ENCODE results near the gene PFDN1.

Gene PFDN1

GRCh38 chr5:140261403-140262171 lies 41.3 kb downstream of the PFDN1 start:
- Mint-ChIP-seq H3K36me3 (peaks cover 13% of the 10 kb centered on the region), H3K9me3 (no peaks in the 10 kb centered on the region), H3K4me1 (peaks cover 31% of the 10 kb centered on the region), H3K4me3 (no peak overlapping the region), H3K27ac (no peak overlapping the region)
- DNase-seq (ENCODE audit: low spot score in 2 of 2) (no peak), ATAC-seq (peak; percentile 90)

- ATAC-seq = no peak
- DNase-seq (ENCODE audit: low spot score in 2 of 2) = no peak
- Mint-ChIP-seq H3K9me3 (no peaks in the 10 kb centered on the region), H3K4me3 (no peak overlapping the region), H3K36me3 (peaks cover 13% of the 10 kb centered on the region), H3K27ac (no peak overlapping the region), H3K4me1 (peaks cover 17% of the 10 kb centered on the region)
Measured at GRCh38 chr5:140260089-140260656, 42.7 kb downstream of the PFDN1 start.

- no peak overlapping the region for H3K4me3 Mint-ChIP-seq
- peaks cover 15% of the 10 kb centered on the region for H3K4me1 Mint-ChIP-seq
Measured at GRCh38 chr5:140259500-140259899, 43.4 kb downstream of the PFDN1 start.

GRCh38 chr5:140258873-140259272 lies 44.0 kb downstream of the PFDN1 start:
- Mint-ChIP-seq H3K4me3 (no peak overlapping the region), H3K9me3 (no peaks in the 10 kb centered on the region), H3K4me1 (peaks cover 15% of the 10 kb centered on the region), H3K36me3 (peaks cover 13% of the 10 kb centered on the region), H3K27ac (no peak overlapping the region)
- ATAC-seq (no peak), DNase-seq (ENCODE audit: low spot score in 2 of 2) (no peak)

More at GRCh38 chr5:140259500-140259899, 43.4 kb downstream of the PFDN1 start:
- H3K27ac Mint-ChIP-seq = no peak overlapping the region
- ATAC-seq (no peak), DNase-seq (ENCODE audit: low spot score in 2 of 2) (no peak)
- no peaks in the 10 kb centered on the region for H3K9me3 Mint-ChIP-seq
- H3K36me3 Mint-ChIP-seq = peaks cover 13% of the 10 kb centered on the region

GRCh38 chr5:140258016-140258415 lies 44.9 kb downstream of the PFDN1 start:
- Mint-ChIP-seq H3K27ac (peak overlapping the region; percentile 4), H3K4me1 (peaks cover 20% of the 10 kb centered on the region), H3K4me3 (no peak overlapping the region), H3K9me3 (no peaks in the 10 kb centered on the region), H3K36me3 (peaks cover 13% of the 10 kb centered on the region)
- no peak for ATAC-seq
- no peak for DNase-seq (ENCODE audit: low spot score in 2 of 2)

GRCh38 chr5:140256726-140257125 lies 46.2 kb downstream of the PFDN1 start:
- H3K36me3 Mint-ChIP-seq = peaks cover 19% of the 10 kb centered on the region

GRCh38 chr5:140255460-140256157 lies 47.3 kb downstream of the PFDN1 start:
- peaks cover 30% of the 10 kb centered on the region for H3K4me1 Mint-ChIP-seq

More at GRCh38 chr5:140256726-140257125, 46.2 kb downstream of the PFDN1 start:
- no peaks in the 10 kb centered on the region for H3K9me3 Mint-ChIP-seq
- DNase-seq (ENCODE audit: low spot score in 2 of 2) = no peak
- no peak for ATAC-seq
- H3K4me3 Mint-ChIP-seq = no peak overlapping the region
- no peak overlapping the region for H3K27ac Mint-ChIP-seq
- H3K4me1 Mint-ChIP-seq = peaks cover 25% of the 10 kb centered on the region

GRCh38 chr5:140253985-140254384 lies 48.9 kb downstream of the PFDN1 start:
- Mint-ChIP-seq H3K36me3 (peaks cover 24% of the 10 kb centered on the region), H3K9me3 (no peaks in the 10 kb centered on the region), H3K27ac (no peak overlapping the region), H3K4me3 (no peak overlapping the region), H3K4me1 (peaks cover 44% of the 10 kb centered on the region)
- DNase-seq (ENCODE audit: low spot score in 2 of 2) (no peak), ATAC-seq (no peak)

More at GRCh38 chr5:140255460-140256157, 47.3 kb downstream of the PFDN1 start:
- no peak for DNase-seq (ENCODE audit: low spot score in 2 of 2)
- peaks cover 24% of the 10 kb centered on the region for H3K36me3 Mint-ChIP-seq
- peak; percentile 69 for ATAC-seq
- H3K4me3 Mint-ChIP-seq = no peak overlapping the region
- no peaks in the 10 kb centered on the region for H3K9me3 Mint-ChIP-seq
- no peak overlapping the region for H3K27ac Mint-ChIP-seq

- Mint-ChIP-seq H3K27ac (peak overlapping the region; percentile 88), H3K4me3 (peak overlapping the region; percentile 19)
Measured at GRCh38 chr5:140252470-140253126, 50.3 kb downstream of the PFDN1 start.

GRCh38 chr5:140251527-140251973 lies 51.4 kb downstream of the PFDN1 start:
- DNase-seq (ENCODE audit: low spot score in 2 of 2) = peak; percentile 42 to 86
- peak overlapping the region; percentile 88 for H3K27ac Mint-ChIP-seq
- H3K4me3 Mint-ChIP-seq = peak overlapping the region; percentile 19
- H3K4me1 Mint-ChIP-seq = peaks cover 44% of the 10 kb centered on the region
- ATAC-seq = peak; percentile 95
- H3K9me3 Mint-ChIP-seq = no peaks in the 10 kb centered on the region
- peaks cover 11% of the 10 kb centered on the region for H3K36me3 Mint-ChIP-seq

More at GRCh38 chr5:140252470-140253126, 50.3 kb downstream of the PFDN1 start:
- H3K4me1 Mint-ChIP-seq = peaks cover 44% of the 10 kb centered on the region
- peaks cover 12% of the 10 kb centered on the region for H3K36me3 Mint-ChIP-seq
- ATAC-seq = no peak
- no peak for DNase-seq (ENCODE audit: low spot score in 2 of 2)
- no peaks in the 10 kb centered on the region for H3K9me3 Mint-ChIP-seq

- DNase-seq (ENCODE audit: low spot score in 2 of 2) (no peak), ATAC-seq (no peak)
- Mint-ChIP-seq H3K4me1 (peaks cover 46% of the 10 kb centered on the region), H3K4me3 (no peak overlapping the region), H3K9me3 (no peaks in the 10 kb centered on the region), H3K36me3 (peaks cover 17% of the 10 kb centered on the region), H3K27ac (no peak overlapping the region)
Measured at GRCh38 chr5:140250386-140250785, 52.5 kb downstream of the PFDN1 start.

GRCh38 chr5:140249536-140249935 lies 53.4 kb downstream of the PFDN1 start:
- Mint-ChIP-seq H3K9me3 (no peaks in the 10 kb centered on the region), H3K4me1 (peaks cover 54% of the 10 kb centered on the region), H3K27ac (no peak overlapping the region), H3K36me3 (peaks cover 25% of the 10 kb centered on the region), H3K4me3 (no peak overlapping the region)
- ATAC-seq (no peak), DNase-seq (ENCODE audit: low spot score in 2 of 2) (no peak)

GRCh38 chr5:140248414-140248813 lies 54.5 kb downstream of the PFDN1 start:
- H3K36me3 Mint-ChIP-seq = peaks cover 28% of the 10 kb centered on the region
- no peak overlapping the region for H3K4me3 Mint-ChIP-seq
- H3K9me3 Mint-ChIP-seq = no peaks in the 10 kb centered on the region
- H3K27ac Mint-ChIP-seq = no peak overlapping the region
- ATAC-seq (no peak), DNase-seq (ENCODE audit: low spot score in 2 of 2) (no peak)
- H3K4me1 Mint-ChIP-seq = peaks cover 55% of the 10 kb centered on the region

GRCh38 chr5:140246378-140247122 lies 56.4 kb downstream of the PFDN1 start:
- no peak overlapping the region for H3K27ac Mint-ChIP-seq
- H3K4me3 Mint-ChIP-seq = no peak overlapping the region
- DNase-seq (ENCODE audit: low spot score in 2 of 2) (no peak), ATAC-seq (no peak)
- peaks cover 20% of the 10 kb centered on the region for H3K36me3 Mint-ChIP-seq
- H3K9me3 Mint-ChIP-seq = no peaks in the 10 kb centered on the region
- H3K4me1 Mint-ChIP-seq = peaks cover 36% of the 10 kb centered on the region

All from stimulated activated effector memory CD8-positive, alpha-beta T cell treated with anti-CD3 and anti-CD28 coated beads, Interleukin-12 subunit alpha, Interleukin-12 subunit beta, amount 100 ng/mL, for 72 hours (primary cell).